Measurements from ENCODE around the gene PHACTR4.

DNA sequence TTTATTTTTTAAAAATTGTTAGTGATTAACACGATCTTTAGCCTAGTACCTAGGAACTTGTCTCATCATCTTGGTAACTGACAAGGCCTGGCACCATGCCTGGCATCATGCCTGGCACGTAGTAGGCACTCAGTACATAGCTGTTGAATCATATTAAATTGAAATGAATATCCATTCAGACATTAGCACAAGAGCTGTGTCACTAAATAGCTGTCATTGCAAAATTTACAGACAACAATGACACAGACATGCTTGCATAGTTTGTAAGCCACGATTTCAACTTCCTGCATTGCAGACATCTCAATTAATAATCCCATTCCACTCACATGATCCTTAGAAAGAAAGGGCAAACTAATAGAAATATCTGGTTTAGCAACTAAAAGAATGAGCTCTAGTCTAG is 15.4 kb upstream of the PHACTR4 start:
- TF ChIP-seq EP300 (IDR thresholded peaks at IDR 0.05) (no peak), CTCF (IDR thresholded peaks at IDR 0.05) (no peak), POLR2A (IDR thresholded peaks at IDR 0.05) (no peak), POLR2AphosphoS5 (IDR thresholded peaks at IDR 0.05) (no peak)

Measured in sigmoid colon (tissue), 4 donors.